NCI-H774 (cell line): ENCODE measurements around the gene KDM2B.

ENCODE experiments used
- DNase-seq: peaks from one replicate; lab custom pipeline; 2025; lab: John Stamatoyannopoulos, UW

Gene KDM2B

GRCh38 chr12:121529184-121529583 is 51.6 kb downstream of the KDM2B start:
- no peak for DNase-seq

DNA sequence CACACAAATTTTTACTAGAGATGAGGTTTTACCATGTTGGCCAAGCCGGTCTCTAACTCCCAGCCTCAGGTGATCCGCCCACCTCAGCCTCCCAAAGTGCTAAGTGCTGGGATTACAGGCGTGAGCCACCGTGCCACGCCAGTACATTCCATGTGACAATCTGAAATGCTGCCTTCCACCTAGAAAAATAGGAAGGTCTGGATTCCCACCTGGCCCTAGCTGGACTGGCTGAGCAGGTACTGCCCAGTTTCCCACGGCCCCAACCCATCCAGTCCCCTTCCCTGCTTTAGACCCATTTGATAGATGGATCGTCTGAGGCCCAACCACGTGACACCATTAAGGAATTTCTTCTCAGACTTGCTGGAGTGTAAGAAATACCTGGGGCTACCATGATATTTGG is 55.4 kb downstream of the KDM2B start:
- DNase-seq: no peak

GRCh38 chr12:121524196-121524916 is 56.5 kb downstream of the KDM2B start:
- no peak for DNase-seq

DNA sequence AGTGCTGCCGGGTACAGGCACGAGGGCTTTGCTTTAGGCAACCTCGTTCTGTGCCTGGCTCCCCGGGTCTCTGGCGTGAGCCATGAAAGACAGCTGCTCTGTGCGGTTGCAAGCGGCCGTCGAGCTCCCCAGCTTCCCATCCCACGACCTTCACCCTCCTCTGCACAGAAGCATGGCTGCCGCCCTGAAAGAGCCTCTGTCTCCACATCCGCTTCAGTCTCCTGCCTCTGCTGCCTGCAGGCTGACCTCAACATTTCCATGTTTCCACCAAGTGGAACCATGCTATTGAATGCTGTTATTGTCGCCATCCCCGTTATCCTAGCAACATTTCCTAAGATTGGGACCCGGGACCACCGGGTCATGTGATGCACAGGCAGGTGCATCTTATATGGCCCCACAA is 57.1 kb downstream of the KDM2B start:
- no peak for DNase-seq

DNA sequence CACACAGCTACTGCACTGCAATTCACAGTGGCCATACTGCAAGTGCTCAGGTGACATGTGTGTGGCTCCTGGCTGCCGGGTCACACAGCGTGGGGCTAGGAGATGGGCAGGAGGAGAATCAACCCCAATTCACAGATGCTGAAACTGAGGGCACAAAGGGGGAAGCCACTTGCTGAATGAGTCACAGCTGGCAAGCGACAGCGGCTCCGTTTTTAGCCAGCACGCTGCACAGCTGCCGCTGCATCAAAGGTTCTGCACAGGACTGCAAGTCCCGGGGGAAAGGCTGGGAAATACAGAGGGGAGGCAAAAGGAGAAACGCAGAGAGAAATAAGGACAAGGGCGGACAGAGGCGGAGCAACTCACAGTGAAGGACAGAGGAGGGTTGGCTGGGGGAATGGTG is 57.9 kb downstream of the KDM2B start:
- no peak for DNase-seq

- no peak for DNase-seq
These were observed 60.2 kb downstream of the KDM2B start for GRCh38 chr12:121520586-121521086.

GRCh38 chr12:121520119-121520518 is 60.7 kb downstream of the KDM2B start:
- DNase-seq: no peak

DNA sequence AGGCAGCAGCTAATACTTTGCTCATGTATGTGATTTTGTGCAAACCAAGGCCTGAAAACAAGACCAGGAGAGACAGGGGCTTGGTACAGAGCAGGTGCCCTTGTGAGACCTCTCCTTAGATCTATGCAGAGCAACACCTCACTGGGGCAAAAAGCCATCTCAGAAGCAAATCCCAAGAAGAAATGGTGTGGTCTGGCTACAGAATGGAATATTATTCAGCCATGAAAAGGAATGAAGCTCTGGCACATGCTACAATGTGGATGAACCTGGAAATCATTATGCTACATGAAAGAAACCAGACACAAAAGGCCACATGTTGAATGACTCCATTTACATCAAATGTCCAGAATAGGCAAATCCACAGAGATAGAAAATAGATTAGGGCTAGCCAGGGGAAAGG is 61.6 kb downstream of the KDM2B start:
- no peak for DNase-seq

- no peak for DNase-seq
These were observed 62.2 kb downstream of the KDM2B start for GRCh38 chr12:121518656-121519055.

GRCh38 chr12:121516437-121517011 is 64.3 kb downstream of the KDM2B start:
- DNase-seq: no peak

- no peak for DNase-seq
These were observed 65.2 kb downstream of the KDM2B start for GRCh38 chr12:121515615-121516014.

GRCh38 chr12:121514184-121514742 is 66.6 kb downstream of the KDM2B start:
- DNase-seq: no peak

- DNase-seq: peak; percentile 66
These were observed 67.2 kb downstream of the KDM2B start for GRCh38 chr12:121513464-121514183.

- DNase-seq: no peak
These were observed 68.3 kb downstream of the KDM2B start for GRCh38 chr12:121512561-121512960.

GRCh38 chr12:121511916-121512315 is 68.9 kb downstream of the KDM2B start:
- DNase-seq: no peak

- DNase-seq: no peak
These were observed 71.5 kb downstream of the KDM2B start for GRCh38 chr12:121509339-121509738.

- DNase-seq: no peak
These were observed 72.3 kb downstream of the KDM2B start for GRCh38 chr12:121508533-121508932.

DNA sequence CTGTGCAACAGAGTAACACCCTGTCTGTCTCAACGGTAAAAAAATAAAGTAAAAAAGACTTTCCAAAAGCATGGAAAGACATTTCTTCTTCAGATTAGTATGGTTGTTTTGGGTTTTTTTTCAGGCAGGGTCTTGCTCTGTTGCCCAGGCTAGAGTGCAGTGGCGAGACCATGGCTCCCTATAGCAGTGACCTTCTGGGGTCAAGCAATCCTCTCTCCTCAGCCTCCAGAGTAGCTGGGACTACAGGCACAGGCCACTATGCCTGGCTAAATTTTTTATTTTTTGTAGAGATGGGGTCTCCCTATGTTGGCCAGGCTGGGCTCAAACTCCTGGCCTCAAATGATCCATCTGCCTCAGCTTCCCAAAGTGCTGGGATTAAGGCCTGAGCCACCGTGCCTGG is 72.8 kb downstream of the KDM2B start:
- no peak for DNase-seq

- DNase-seq: no peak
These were observed 73.6 kb downstream of the KDM2B start for GRCh38 chr12:121507245-121507644.

GRCh38 chr12:121505513-121505912 is 75.3 kb downstream of the KDM2B start:
- DNase-seq: no peak

DNA sequence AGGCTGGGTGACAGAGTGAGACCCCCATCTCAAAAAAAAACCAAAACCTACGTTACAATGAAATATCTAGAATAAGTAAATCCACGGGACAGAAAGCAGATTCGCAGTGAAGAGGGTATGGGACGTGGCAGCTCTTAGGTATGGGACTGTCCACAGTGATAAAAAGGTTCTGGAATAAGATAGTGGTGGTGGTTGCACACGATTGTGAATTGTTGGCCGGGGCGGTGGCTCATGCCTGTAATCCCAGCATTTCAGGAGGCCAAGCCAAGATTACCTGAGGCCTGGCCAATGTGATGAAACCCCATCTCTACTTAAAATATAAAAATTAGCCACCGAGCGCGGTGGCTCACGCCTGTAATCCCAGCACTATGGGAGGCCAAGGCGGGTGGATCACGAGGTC is 76.3 kb downstream of the KDM2B start:
- no peak for DNase-seq

DNA sequence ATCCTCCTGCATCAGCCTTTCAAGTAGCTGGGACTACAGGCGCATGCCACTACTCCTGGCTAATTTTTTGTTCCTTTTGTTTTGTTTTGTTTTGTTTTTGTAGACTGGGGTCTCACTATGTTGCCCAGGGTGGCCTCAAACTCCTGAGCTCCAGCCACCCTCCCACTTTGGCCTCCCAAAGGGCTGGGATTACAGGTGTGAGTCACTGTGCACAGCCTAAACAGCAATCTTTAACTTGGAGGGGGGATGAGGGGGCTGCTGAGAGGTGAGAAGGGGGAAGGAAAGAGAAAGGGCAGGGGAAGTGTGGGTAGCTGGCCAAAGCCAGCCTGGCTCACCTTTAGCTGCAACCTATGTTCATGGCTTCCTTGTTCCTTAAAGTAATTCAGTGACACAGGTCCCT is 77.4 kb downstream of the KDM2B start:
- DNase-seq: no peak

DNA sequence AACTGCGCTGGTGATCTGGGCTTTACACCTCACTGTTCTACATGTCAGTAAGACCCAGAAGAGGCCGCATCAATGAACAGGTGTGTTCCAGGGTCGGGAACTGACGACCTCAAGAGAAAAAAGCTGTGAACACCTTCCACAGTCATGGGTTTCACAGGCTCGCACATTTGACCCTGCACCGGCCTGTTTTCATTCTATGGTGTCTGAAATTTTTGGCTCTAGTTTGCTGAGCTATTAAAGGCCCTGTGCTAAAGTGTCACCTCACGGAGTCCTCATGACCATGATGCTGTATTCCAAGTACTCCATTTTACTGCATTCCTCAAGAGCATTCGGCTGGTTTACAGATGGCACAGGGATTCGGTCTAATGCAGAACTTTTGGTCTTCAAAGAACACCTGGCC is 78.9 kb downstream of the KDM2B start:
- no peak for DNase-seq
